Upper lobe of left lung (tissue), 4 donors: ENCODE measurements around the gene AGAP1.

Source experiments
- CTCF ChIP-seq, 6 experiments: fragments of 450-650 bp in 4 of 6; fragments of 200-600 bp in 2 of 6; sonication (generic) in 2 of 6; IDR thresholded peaks; one replicate each; pipeline ENCODE4 v1.5.1; 2016 to 2019; ENCODE audit warnings: antibody characterized with exemption in 6 of 6
- POLR2A ChIP-seq, 4 donors: fragments of 450-650 bp; IDR thresholded peaks; one replicate each; pipeline ENCODE4 v1.5.1; 2016 to 2017; ENCODE audit warnings: antibody characterized with exemption in 4 of 4, mild to moderate bottlenecking in 2 of 4
- POLR2AphosphoS5 ChIP-seq, 2 donors: sonication (generic); formaldehyde crosslinking; IDR thresholded peaks; one replicate each; pipeline ENCODE4 v1.5.1; 2017; ENCODE audit warnings: antibody characterized with exemption in 2 of 2

- TF ChIP-seq POLR2A (IDR thresholded peaks at IDR 0.05), result no peak
- TF ChIP-seq POLR2AphosphoS5 (IDR thresholded peaks at IDR 0.05), result no peak
- no peak for TF ChIP-seq CTCF (IDR thresholded peaks at IDR 0.05)
Measured at GRCh38 chr2:236085211-236085610, 591.4 kb downstream of the AGAP1 start.
